T-helper 1 cell treated with Interleukin-12 subunit alpha and Interleukin-12 subunit beta and Interleukin-4 antibody, amounts not matched to agents 30 ng/mL and 1 ng/mL, for 36 hours (primary cell): ENCODE results near the gene SH3BP5L. TPM values are rescaled to one million over a fixed set of nuclear protein-coding genes. Genes with fewer than 3 reads are reported as not detected.
"Not testable (repeated sequence)": the region's sequence is repeated elsewhere in the genome, so short reads cannot be mapped to it uniquely, and the experiment has no call there.

ENCODE experiments used
- intact Hi-C: fragments of 100-400 bp; cut with micrococcal nuclease; formaldehyde crosslinking; loops from one replicate; pipeline ENCODE4 v1.15.1; 2024
- total RNA-seq: library from RNA; stranded (reverse); gene quantifications from 2 replicates; pipeline ENCODE4 v1.2.3, GENCODE V29; 2022

Gene SH3BP5L
- total RNA-seq, 1 donor from 2014 or later = 34.1 TPM

DNA sequence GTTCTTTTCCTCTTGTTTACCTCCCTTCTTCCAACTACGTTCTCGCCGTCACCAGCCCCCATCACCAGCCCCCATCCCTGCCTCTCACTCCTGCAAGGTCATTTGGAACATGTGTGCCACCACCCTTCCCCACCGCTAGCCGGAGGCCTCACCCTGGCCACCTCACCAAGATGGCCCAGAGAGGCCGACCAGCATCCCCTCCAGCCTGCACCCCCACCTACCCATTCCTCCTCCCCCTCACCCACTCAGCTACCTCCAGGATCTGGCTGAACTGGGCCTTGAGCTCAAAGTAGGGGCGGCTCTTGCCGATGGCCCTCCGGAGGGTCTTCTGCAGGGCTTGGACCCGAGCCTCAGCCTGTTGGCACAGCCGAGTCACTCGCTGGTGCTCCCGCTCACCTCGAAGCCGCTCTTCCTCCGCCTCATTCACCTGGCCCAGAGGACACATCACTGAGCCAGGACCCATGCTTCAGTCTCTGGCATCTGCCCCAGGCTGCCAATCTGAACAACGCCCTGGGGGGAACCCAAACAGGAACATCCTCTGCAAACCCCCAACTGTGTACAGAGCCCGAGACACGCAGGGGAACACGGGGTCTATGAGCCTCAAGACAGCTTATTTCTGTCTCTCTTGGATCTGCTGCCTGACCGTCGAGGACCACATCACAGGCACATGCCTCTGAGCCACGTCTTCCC, 12.8 kb downstream of the SH3BP5L start:
- intact Hi-C loops = no loop called here

DNA sequence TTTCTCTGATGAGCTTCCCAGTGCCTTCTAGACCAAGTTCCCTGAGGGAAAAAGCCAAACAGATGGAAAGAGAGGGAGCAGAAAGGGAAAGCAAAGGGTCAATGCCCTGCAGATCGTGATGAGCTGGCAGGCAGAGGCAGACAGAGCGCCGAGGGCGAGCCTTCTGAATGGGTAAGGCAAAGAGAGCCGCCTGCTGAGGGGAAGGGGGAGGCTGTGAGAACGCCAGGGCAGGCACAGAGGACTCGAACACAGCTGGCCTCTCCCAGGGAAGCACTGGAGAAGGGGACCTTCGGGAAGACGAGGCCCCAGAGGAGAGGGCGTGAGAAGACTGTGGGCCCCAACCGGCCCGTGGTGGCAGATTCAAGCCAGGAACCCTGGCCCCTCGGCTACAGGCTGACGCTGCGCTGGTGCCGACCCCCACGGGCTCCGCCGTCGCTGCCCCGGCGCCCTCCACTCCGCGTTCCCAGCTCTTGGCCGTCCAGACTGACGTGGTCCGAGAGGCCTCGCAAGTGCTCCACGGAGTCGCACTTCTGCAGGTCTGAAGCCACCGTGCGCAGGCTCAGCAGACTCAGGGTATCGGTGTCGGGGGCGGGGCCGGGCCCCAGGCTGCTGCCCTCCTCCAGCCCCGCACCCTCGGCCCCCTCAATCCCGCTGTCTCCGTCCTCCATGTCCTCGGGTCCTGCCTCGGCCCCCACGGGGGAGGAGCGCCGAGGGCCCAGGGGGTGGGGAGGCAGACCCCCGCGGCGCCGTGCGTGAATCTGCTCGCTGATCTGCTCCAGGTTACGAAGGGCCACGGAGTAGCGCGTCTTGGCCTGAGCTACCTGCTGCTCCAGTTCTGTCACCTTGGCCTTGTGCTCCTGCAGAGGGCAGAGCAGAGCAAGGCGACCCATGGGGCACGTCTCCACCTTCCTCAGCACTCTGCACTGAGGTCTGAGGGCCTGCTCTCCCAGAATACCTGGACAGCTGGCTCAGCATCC, 13.9 kb downstream of the SH3BP5L start:
- intact Hi-C loops = no loop called here

DNA sequence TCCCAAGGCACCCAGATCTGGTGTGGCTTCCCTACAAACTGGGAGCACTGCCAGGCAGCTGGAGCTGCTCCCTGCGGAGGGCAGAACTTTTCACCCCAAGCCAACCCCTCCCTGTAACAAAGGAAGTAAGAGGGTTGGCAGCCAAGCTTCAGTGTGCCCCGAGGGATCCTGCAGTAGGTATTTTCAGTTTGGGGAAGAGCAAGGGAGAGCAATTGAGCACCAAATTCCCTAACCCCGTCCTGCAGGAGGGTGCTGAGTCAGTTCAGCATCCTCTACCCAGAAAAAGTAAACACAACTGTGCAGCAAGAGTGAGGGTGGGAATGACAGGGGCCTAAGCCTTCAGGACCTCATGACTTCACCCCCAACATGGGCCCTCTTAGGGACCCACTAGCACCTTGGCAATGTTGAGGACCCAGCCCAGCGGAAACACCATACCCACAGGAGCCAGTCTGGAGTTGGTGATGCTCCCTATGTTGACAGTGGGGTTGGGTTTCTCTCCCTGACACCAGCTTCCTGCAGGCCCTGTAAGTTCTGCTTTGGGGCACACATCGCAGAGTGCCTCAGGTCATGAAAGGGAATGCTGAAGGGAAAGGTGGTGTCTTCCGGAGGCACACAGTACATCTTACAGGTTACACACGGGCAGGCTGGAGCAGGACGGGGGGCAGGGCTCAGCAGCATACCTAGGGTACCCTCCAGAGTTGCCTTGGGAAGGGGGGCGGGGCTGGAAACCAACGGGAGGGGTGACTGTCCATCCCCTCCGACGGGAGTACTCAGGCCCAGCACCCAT, 14.8 kb downstream of the SH3BP5L start:
- intact Hi-C loops = no loop called here

GRCh38 chr1:248810000-248810726, 15.6 kb downstream of the SH3BP5L start:
- intact Hi-C loops = no loop called here

DNA sequence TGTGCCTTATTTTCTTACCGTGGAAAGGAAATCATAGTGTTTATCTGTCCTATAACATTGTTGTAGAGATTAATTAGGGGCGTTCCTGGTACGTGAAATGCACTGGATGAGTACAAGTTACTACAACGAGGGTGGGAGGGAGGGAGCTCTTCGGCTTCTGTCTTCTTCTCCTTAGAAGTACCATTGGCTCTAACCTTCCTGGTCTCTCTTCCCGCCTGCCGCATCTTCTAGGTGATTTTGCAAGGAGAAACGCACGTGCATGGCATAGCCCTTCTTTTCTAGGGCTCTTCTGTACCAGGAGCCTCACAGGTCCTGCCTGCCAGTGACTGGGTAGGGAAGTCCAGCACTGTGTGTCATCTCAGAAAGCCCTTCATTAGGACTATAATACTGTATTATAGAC, 16.8 kb downstream of the SH3BP5L start:
- intact Hi-C loops = no loop called here

DNA sequence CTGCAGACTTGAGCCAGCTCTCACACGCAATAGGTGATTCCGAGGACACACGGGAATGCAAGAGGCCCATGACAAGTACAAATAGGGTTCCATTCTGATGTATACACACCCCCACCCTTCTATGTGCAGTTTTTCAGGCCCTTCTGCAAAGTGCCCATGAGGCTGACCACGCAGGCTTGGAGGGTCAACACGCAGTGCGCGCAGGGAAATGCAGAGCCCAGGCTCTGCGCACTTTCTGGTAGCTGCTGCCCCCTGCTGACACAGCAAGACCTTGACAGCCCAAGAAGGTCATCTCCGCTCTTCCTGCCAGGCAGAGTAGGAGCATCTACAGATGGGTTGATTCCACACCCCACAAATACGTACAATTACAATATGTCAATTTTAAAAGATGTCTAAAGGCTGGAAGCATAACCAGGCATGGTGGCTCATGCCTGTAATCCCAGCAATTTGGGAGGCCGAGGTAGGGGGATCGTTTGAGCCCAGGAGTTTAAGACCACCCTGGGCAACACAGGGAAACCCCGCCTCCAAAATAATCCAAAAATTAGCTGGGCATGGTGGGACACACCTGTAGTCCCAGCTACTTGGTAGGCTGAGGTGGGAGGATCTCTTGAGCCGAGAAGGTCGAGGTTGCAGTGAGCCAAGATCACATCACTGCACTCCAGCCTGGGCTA, 18.5 kb downstream of the SH3BP5L start:
- intact Hi-C loops = loop anchor here (1.0 kb wide), 4 partner anchors 120 to 403 kb away; no protein-coding TSS in a partner anchor

GRCh38 chr1:248805876-248806275, 19.8 kb downstream of the SH3BP5L start:
- intact Hi-C loops = no loop called here

- intact Hi-C loops = no loop called here
These were observed 20.7 kb downstream of the SH3BP5L start for GRCh38 chr1:248804771-248805681.

GRCh38 chr1:248803501-248803900, 22.2 kb downstream of the SH3BP5L start:
- intact Hi-C loops = not testable (repeated sequence)

DNA sequence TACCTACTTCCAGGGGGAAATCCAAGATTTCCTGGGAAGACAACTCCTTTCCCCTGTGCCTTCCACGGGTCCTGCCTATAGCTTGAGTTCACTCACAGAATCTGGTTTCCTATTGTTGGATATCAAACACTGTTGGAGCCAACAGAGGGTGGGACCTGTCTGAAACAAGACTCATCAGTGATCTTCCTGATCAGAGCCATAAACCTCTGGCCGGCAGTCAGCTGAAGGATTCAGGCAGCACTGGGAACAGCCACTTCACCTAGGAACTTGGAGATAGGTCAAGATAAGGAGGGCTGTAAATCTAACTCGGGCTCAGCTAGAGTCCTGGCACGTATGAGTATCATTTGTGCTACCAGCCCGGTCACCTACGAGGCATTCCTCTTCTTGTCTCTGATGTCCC, 23.3 kb downstream of the SH3BP5L start:
- intact Hi-C loops = no loop called here

GRCh38 chr1:248800459-248800858, 25.3 kb downstream of the SH3BP5L start:
- intact Hi-C loops = no loop called here

DNA sequence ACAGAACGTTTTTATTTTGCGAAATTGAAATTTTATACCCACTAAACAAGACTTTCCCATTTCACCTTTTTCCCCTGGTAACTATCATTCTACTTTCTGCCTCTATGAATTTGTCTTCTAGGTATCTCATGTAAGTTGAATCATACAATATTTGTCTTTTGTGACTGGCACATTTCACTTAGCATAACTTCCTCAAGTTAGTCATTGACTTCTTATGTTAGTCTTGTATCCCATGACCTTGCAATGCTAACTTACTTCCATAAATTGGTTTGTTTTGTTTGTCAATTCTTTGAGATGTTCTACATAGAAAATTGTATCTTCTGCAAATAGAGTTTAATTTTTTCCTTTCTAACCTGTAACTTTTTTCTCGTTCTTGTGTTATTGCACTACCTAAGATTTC, 26.9 kb downstream of the SH3BP5L start:
- intact Hi-C loops = no loop called here

DNA sequence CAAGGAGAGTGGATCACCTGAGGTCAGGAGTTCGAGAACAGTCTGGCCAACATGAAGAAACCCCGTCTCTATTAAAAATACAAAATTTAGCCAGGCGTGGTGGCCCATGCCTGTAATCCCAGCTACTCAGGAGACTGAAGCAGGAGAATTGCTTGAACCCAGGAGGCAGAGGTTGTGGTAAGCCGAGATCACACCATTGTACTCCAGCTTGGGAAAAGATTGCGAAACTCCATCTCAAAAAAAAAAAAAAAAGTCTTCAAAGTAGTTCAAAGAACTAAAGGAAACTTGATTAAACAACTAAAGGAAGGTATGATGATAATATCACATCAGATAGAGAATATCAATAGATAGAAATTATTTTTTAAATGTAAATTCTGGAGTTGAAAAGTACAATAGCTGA, 31.1 kb downstream of the SH3BP5L start:
- intact Hi-C loops = not testable (repeated sequence)

DNA sequence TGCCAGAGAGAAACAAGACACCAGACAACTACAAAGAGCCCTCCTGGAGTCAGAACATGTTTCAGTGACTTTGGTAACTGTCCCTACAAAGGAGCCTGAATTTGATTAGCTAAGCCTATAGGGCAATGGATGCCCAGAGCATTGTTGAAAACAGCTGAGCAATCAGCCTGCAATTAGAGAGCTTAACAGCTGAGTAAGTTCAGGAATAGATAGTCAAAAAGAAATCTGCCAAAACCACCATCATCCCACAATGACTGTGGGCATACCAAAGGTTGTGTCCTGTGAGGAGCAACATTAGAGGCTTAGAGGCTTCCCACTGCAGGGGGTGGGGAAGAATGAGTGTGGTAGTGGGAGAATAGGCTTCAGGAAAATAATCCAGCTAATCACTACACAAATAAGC, 32.1 kb downstream of the SH3BP5L start:
- intact Hi-C loops = no loop called here

- intact Hi-C loops = no loop called here
These were observed 33.4 kb downstream of the SH3BP5L start for GRCh38 chr1:248792342-248792741.

DNA sequence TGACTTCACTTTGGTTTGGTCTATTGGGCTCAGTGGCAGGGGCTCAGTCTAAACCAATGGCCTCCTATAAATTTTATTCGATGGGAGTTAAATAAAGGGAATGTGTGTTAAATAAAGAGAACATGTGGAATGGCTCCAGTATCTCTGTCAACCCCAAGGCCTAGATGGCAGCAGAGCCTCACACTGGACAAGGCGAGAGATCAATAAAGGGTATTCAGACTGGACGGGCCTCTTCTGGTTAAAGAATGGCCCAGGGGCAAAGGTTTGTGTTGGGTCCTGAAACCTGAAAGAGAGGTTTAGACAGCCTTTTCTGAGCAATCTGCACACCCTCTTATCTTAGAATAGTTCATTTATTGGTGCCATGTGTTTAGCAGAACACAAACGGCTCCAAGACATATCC, 34.7 kb downstream of the SH3BP5L start:
- intact Hi-C loops = no loop called here

DNA sequence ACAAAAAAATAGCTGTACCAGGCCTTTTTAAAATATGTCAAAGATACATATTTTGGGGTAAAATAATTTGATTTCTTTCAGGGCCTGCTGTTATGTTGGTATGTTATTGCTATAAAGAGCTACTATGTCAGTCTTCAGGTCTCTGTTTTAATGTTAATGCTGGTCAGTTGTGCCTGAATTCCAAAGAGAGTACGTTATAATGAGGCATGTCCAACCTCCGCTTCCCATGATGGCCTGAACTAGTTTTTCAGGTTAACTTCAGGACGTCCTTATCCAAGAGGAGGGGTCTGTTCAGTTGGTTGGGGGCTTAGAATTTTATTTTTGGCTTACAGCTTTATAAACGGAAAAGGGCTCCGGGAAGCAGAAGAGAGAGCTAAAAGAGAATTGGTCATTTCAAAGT, 35.3 kb downstream of the SH3BP5L start:
- intact Hi-C loops = no loop called here

GRCh38 chr1:248789337-248789736, 36.4 kb downstream of the SH3BP5L start:
- intact Hi-C loops = not testable (repeated sequence)

DNA sequence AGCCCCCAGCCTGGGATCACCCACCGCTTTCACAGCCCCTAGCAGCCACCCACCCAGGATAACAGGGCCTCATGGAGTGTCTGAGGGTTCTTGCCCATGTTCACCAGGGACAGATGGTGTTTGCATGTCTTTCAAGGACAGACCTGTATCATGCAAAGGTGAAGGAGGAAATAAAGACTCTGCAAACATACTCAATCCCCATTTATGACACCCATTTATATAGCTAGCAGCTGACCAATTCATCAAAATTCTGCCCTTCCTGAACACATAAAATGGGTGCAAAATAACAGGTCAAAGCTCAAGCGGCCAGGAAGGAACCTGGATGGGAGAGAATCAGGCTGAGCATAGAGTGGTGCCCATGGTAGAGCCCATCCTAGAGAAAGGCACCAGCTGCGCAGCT, 37.4 kb downstream of the SH3BP5L start:
- intact Hi-C loops = no loop called here
